ENCODE measurements around the gene TOR1AIP1. TPM values are rescaled to one million over a fixed set of nuclear protein-coding genes. Genes with fewer than 3 reads are reported as not detected.
"Not testable (repeated sequence)": the region's sequence is repeated elsewhere in the genome, so short reads cannot be mapped to it uniquely, and the experiment has no call there.

Gene TOR1AIP1
- total RNA-seq, 1 donor from 2014 or later = 50.5 TPM

GRCh38 chr1:179953974-179954492, 71.9 kb downstream of the TOR1AIP1 start:
- TF ChIP-seq CTCF (conservative IDR thresholded peaks at IDR 0.05; ENCODE audit: low read depth, low read length) = peak; percentile 0
- DNase-seq (ENCODE audit: low read depth) = peak; percentile 39
- H3K4me3 ChIP-seq (ENCODE audit: low read depth, low read length) = peak overlapping the region; percentile 94

GRCh38 chr1:179954493-179955286, 72.6 kb downstream of the TOR1AIP1 start, which contains the start of gene CEP350:
Gene CEP350, plus strand, starts transcription at chr1:179954810. Its CDS starts 31,372 bp downstream, at chr1:179986182.
- TF ChIP-seq CTCF (conservative IDR thresholded peaks at IDR 0.05; ENCODE audit: low read depth, low read length) = no peak
- peak; percentile 94 for DNase-seq (ENCODE audit: low read depth)
- H3K4me3 ChIP-seq (ENCODE audit: low read depth, low read length) = peak within 1 kb of the TSS; percentile 94

- H3K4me3 ChIP-seq (ENCODE audit: low read depth, low read length) = peak overlapping the region; percentile 94
- DNase-seq (ENCODE audit: low read depth) = no peak
- TF ChIP-seq CTCF (conservative IDR thresholded peaks at IDR 0.05; ENCODE audit: low read depth, low read length) = no peak
These were observed 73.2 kb downstream of the TOR1AIP1 start for GRCh38 chr1:179955287-179955680.

GRCh38 chr1:179955731-179956130, 73.6 kb downstream of the TOR1AIP1 start:
- DNase-seq (ENCODE audit: low read depth) = no peak
- H3K4me3 ChIP-seq (ENCODE audit: low read depth, low read length) = peak overlapping the region; percentile 94
- TF ChIP-seq CTCF (conservative IDR thresholded peaks at IDR 0.05; ENCODE audit: low read depth, low read length) = no peak

- no peak overlapping the region for H3K4me3 ChIP-seq (ENCODE audit: low read depth, low read length)
- no peak for DNase-seq (ENCODE audit: low read depth)
- TF ChIP-seq CTCF (conservative IDR thresholded peaks at IDR 0.05; ENCODE audit: low read depth, low read length) = no peak
These were observed 76.3 kb downstream of the TOR1AIP1 start for GRCh38 chr1:179958359-179958758.

- not testable (repeated sequence) for DNase-seq (ENCODE audit: low read depth); H3K4me3 ChIP-seq (ENCODE audit: low read depth, low read length)
These were observed 80.1 kb downstream of the TOR1AIP1 start for GRCh38 chr1:179962168-179962567.

- no peak for TF ChIP-seq CTCF (conservative IDR thresholded peaks at IDR 0.05; ENCODE audit: low read depth, low read length)
- no peak overlapping the region for H3K4me3 ChIP-seq (ENCODE audit: low read depth, low read length)
- no peak for DNase-seq (ENCODE audit: low read depth)
These were observed 84.5 kb downstream of the TOR1AIP1 start for GRCh38 chr1:179966551-179966950.
